Progenitor cell of endocrine pancreas (in vitro differentiated cells): ENCODE results near the gene CSNK2A3. TPM values are rescaled to one million over a fixed set of nuclear protein-coding genes. Genes with fewer than 3 reads are reported as not detected.

Experiments
- DNase-seq: peaks from one replicate; pipeline ENCODE4 v3.0.0; 2021; ENCODE audit warnings: low spot score; ENCODE audit not compliant: unreplicated experiment
- H3K27ac Mint-ChIP-seq: 2 replicates; pipeline ENCODE4 v1.8.0; 2021; ENCODE audit warnings: mild to moderate bottlenecking, moderate library complexity, mixed read lengths
- H3K27me3 Mint-ChIP-seq: 2 replicates; pipeline ENCODE4 v1.8.0; 2021; ENCODE audit warnings: mixed read lengths
- H3K36me3 Mint-ChIP-seq: 2 replicates; pipeline ENCODE4 v1.8.0; 2022; ENCODE audit warnings: mixed read lengths; ENCODE audit not compliant: insufficient read depth
- H3K4me1 Mint-ChIP-seq: 2 replicates; pipeline ENCODE4 v1.8.0; 2021; ENCODE audit warnings: low read depth, mixed read lengths
- H3K4me3 Mint-ChIP-seq: 2 replicates; pipeline ENCODE4 v1.8.0; 2021; ENCODE audit warnings: low read depth, mild to moderate bottlenecking, moderate library complexity, mixed read lengths
- H3K9me3 Mint-ChIP-seq: 2 replicates; pipeline ENCODE4 v1.8.0; 2021; ENCODE audit warnings: low read depth, mixed read lengths
- total RNA-seq: library from RNA; stranded (reverse); gene quantifications from 2 replicates; pipeline ENCODE4 v1.2.1, GENCODE V29; 2021
- TF ChIP-seq, protein P1 (sequence below): fragments of 200-600 bp; sonication (generic); IDR thresholded peaks from one replicate; pipeline ENCODE4 v1.5.0; 2021; ENCODE audit warnings: antibody characterized with exemption, mild to moderate bottlenecking; ENCODE audit not compliant: unreplicated experiment

Gene CSNK2A3
- total RNA-seq, 1 donor from 2014 or later, result 1.3 TPM

- Mint-ChIP-seq H3K4me3 (no peak overlapping the region), H3K9me3 (no peaks in the 10 kb centered on the region), H3K4me1 (peaks cover 10% of the 10 kb centered on the region), H3K36me3 (no peaks in the 10 kb centered on the region), H3K27ac (no peak overlapping the region), H3K27me3 (no peaks in the 10 kb centered on the region)
- TF ChIP-seq, protein P1, sequence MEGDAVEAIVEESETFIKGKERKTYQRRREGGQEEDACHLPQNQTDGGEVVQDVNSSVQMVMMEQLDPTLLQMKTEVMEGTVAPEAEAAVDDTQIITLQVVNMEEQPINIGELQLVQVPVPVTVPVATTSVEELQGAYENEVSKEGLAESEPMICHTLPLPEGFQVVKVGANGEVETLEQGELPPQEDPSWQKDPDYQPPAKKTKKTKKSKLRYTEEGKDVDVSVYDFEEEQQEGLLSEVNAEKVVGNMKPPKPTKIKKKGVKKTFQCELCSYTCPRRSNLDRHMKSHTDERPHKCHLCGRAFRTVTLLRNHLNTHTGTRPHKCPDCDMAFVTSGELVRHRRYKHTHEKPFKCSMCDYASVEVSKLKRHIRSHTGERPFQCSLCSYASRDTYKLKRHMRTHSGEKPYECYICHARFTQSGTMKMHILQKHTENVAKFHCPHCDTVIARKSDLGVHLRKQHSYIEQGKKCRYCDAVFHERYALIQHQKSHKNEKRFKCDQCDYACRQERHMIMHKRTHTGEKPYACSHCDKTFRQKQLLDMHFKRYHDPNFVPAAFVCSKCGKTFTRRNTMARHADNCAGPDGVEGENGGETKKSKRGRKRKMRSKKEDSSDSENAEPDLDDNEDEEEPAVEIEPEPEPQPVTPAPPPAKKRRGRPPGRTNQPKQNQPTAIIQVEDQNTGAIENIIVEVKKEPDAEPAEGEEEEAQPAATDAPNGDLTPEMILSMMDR, result no peak
- DNase-seq, result no peak
These were observed 17.9 kb upstream of the CSNK2A3 start for GRCh38 chr11:11370962-11371303.

DNA sequence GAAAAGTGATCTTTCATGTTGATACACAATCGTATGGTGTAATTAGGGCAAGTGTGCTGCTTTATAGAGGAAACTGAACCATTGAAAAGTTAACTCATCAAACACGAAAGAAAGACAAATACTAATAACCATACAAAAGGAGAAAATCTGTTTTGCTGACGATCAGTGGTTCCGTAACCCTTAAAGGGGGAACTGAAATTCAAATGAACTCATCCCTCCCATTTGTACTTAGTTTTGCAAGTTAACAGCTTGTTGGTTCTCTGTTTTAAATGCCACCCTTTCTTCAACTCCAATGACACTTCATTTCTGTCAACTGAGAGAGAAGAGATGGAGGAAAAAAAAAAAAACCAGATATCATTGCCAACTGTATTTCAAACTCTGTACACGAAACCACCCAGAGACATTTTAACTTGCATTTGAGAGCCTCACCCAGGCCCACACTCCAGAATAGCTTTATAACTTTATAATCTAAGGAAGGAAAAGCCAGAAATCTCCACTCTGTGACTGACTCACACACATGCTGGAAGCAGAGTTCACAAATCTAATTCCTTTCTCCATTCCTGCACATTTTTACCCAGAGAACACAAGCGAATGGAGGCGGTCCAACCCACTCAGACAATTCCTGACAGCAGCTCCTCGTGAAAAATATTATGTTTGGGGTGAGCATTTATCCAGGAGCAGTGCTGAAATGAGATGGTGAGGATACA lies 17.4 kb upstream of the CSNK2A3 start:
- TF ChIP-seq, protein P1, result no peak
- Mint-ChIP-seq H3K9me3 (no peaks in the 10 kb centered on the region), H3K4me1 (peaks cover 10% of the 10 kb centered on the region), H3K36me3 (no peaks in the 10 kb centered on the region), H3K27ac (no peak overlapping the region), H3K27me3 (no peaks in the 10 kb centered on the region), H3K4me3 (no peak overlapping the region)
- no peak for DNase-seq

- Mint-ChIP-seq H3K4me3 (no peak overlapping the region), H3K36me3 (no peaks in the 10 kb centered on the region), H3K9me3 (no peaks in the 10 kb centered on the region), H3K4me1 (no peaks in the 10 kb centered on the region), H3K27me3 (no peaks in the 10 kb centered on the region), H3K27ac (no peak overlapping the region)
- no peak for DNase-seq
- TF ChIP-seq, protein P1, result no peak
These were observed 13.7 kb upstream of the CSNK2A3 start for GRCh38 chr11:11366793-11367192.

GRCh38 chr11:11363674-11364073 lies 10.6 kb upstream of the CSNK2A3 start:
- H3K9me3 Mint-ChIP-seq, result no peaks in the 10 kb centered on the region
- no peak overlapping the region for H3K27ac Mint-ChIP-seq
- H3K4me3 Mint-ChIP-seq, result no peak overlapping the region
- DNase-seq, result no peak
- peaks cover 8% of the 10 kb centered on the region for H3K4me1 Mint-ChIP-seq
- no peaks in the 10 kb centered on the region for H3K36me3 Mint-ChIP-seq
- no peaks in the 10 kb centered on the region for H3K27me3 Mint-ChIP-seq
- TF ChIP-seq, protein P1, result no peak

GRCh38 chr11:11359611-11360010 lies 6.6 kb upstream of the CSNK2A3 start:
- Mint-ChIP-seq H3K36me3 (no peaks in the 10 kb centered on the region), H3K9me3 (no peaks in the 10 kb centered on the region), H3K4me1 (peaks cover 8% of the 10 kb centered on the region), H3K27ac (no peak overlapping the region), H3K27me3 (peaks cover 3% of the 10 kb centered on the region), H3K4me3 (no peak overlapping the region)
- TF ChIP-seq, protein P1, result no peak
- DNase-seq, result no peak
